ENCODE data around the gene TREML1.

DNA sequence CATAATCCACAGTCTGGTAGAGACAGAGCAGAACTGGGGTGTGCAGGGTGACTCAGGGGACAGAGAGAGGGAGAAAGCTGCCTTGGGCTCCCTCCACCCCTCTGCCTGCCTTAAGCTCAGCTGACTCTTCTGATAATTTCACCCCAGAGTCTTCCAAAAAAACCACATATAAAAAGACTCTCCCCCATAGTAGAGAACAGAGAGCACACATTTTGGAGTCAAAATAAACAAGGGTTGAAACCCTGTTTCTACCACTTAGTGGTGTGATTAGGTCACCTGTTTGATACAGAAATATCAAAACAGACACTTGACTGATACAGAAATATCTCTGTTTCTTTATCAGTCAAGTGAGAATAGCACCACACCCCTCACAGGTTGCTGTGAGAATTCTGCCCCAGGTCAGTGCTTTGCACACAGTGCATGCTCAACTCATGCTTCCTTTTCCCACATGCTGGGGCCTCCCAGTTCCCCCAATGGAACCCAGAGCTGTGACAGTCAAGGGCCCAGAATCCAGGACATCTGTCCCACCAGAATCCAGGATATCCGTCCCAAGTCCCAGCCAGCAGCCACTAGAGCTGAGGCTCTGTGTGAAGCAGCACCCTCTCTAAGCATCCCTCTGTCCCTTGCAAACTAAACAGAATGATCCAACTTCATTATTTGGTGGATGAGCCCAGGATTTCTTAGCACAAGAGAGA, 45.6 kb upstream of the TREML1 start:
- TF ChIP-seq POLR2A (IDR thresholded peaks at IDR 0.05) = no peak
- TF ChIP-seq, protein P1, sequence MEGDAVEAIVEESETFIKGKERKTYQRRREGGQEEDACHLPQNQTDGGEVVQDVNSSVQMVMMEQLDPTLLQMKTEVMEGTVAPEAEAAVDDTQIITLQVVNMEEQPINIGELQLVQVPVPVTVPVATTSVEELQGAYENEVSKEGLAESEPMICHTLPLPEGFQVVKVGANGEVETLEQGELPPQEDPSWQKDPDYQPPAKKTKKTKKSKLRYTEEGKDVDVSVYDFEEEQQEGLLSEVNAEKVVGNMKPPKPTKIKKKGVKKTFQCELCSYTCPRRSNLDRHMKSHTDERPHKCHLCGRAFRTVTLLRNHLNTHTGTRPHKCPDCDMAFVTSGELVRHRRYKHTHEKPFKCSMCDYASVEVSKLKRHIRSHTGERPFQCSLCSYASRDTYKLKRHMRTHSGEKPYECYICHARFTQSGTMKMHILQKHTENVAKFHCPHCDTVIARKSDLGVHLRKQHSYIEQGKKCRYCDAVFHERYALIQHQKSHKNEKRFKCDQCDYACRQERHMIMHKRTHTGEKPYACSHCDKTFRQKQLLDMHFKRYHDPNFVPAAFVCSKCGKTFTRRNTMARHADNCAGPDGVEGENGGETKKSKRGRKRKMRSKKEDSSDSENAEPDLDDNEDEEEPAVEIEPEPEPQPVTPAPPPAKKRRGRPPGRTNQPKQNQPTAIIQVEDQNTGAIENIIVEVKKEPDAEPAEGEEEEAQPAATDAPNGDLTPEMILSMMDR (IDR thresholded peaks at IDR 0.05) = no peak
